ENCODE measurements around the gene CYP51A1.

DNA sequence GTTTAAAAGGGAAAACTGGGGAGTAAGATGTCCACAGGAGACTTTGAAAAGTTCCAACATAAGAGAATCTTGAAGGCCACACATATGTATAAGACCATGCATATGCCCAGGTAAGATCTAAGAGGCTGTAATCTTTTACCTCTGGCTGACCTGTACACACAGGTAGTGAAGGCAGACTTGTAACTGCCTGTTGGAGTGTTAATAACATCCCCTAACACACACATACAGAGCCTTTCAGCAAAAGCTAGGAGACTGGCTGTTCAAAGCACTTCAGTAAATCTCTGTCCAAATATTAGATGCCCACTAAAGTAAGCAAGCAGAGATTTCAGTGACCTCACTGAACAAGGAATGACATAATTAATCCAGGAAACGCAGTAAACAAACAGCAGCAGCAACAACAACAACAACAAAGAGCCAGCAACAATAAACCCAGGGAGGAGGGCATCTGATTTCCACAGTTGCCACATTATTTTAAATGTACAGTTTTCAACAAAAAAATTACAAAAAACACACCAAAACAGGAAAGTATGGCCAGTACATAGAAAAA, 15.0 kb downstream of the CYP51A1 start:
- TF ChIP-seq EZH2 (IDR thresholded peaks at IDR 0.05; ENCODE audit: insufficient read depth, low read length), result no peak
- TF ChIP-seq, protein P1, sequence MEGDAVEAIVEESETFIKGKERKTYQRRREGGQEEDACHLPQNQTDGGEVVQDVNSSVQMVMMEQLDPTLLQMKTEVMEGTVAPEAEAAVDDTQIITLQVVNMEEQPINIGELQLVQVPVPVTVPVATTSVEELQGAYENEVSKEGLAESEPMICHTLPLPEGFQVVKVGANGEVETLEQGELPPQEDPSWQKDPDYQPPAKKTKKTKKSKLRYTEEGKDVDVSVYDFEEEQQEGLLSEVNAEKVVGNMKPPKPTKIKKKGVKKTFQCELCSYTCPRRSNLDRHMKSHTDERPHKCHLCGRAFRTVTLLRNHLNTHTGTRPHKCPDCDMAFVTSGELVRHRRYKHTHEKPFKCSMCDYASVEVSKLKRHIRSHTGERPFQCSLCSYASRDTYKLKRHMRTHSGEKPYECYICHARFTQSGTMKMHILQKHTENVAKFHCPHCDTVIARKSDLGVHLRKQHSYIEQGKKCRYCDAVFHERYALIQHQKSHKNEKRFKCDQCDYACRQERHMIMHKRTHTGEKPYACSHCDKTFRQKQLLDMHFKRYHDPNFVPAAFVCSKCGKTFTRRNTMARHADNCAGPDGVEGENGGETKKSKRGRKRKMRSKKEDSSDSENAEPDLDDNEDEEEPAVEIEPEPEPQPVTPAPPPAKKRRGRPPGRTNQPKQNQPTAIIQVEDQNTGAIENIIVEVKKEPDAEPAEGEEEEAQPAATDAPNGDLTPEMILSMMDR (IDR thresholded peaks at IDR 0.05; ENCODE audit: insufficient read depth, low read depth, low read length), result no peak

All from astrocyte (in vitro differentiated cells and primary cell).